ENCODE data around the gene CAMKV.

CAMKV gene

DNA sequence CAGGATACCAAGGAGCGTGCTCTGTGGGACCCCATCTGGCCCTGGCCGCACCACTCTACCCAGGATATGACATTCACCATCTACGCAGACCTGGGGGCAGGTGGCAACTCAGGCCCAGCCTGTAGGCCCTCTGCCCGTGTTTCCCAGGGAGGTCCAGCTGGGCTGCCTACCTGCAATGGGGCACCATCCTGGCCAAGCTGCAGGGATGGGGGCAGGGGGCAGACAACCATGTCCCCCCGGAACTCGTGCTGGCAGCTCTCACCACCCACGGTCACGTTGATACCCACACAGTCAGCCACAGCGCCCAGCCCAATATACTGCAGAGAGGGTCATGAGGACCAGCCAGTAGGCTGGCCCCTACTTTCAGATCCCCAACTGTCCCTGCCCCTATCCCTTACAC is 26.1 kb upstream of the CAMKV start:
- no peak for DNase-seq (ENCODE audit: low read depth in 2 of 2)

- DNase-seq (ENCODE audit: low read depth in 2 of 2): no peak
These were observed 19.6 kb upstream of the CAMKV start for GRCh38 chr3:49889296-49889695.

DNA sequence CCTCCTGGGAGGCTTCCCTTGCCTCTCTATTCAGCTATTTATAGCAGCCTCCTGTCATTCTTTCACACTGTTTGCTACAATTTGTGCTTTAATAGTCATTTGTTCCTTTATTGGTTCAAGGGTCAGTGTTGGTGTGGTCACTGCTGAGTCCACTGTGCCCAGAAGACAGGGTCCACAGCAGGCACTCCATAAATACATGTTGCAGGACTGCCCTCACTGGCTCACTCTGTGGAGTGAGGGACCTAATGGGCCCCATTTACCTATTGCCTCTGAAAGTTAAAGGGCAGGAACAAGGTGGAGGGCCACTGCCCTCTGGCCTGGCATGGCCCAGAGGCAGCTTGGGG is 17.2 kb upstream of the CAMKV start:
- DNase-seq (ENCODE audit: low read depth in 2 of 2): no peak

- DNase-seq (ENCODE audit: low read depth in 2 of 2): no peak
These were observed 14.3 kb upstream of the CAMKV start for GRCh38 chr3:49883998-49884397.

- no peak for DNase-seq (ENCODE audit: low read depth in 2 of 2)
These were observed 12.5 kb upstream of the CAMKV start for GRCh38 chr3:49882166-49882565.

DNA sequence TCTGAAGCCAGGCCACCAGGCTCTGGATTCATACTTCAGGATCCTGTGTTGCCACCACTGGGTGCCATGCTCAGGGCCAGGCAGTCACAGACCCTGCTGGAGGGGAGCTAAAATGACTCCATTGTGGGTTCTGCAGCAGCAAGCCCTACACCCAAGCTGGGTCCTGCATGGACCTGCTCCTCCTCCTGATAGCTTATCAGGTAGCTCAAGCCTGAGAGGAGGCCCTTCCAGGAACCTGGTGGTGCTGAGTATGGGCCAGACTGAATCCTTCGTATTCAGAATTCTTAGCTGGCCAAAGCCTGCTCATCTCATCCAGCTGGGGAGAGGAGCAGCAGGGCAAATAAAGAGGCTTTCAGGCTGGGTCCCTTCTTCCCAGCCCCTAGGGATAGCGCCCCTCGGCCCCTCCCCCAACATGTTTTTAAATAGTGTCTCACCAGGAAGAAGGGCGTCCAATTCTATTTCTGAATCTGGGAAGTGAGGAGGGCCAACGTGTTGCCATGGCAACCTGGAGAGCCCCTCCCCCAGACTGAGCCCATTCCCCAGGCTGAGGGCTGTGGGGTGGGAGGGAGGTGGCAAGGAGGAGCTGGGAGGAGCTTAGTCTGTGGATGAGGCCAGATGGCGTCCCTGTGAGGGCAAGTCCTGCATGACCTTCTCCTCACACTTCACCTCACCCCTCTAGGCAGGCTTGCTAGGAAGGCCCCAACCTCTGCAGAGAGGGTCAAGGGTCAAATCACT is 11.0 kb upstream of the CAMKV start:
- no peak for DNase-seq (ENCODE audit: low read depth in 2 of 2)

DNA sequence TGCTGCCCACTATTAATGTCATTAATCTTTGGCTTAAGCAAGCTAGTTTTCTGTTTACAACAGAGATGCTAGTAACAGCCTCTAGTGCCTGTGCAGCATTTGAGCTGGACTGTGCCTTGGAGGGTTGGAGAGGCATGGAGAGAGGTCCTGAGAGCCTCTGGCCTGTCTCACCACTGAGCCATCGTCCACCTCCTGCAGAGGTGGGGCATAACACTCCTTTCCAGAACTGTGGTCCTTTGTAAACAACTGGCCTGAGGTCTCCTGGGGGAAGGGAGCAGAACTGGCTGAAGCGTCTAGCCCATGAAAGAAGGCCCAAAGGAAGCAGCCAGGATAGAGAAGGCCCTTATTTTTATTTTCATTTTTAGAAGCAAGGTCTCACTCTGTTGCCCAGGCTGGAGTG is 10.0 kb upstream of the CAMKV start:
- no peak for DNase-seq (ENCODE audit: low read depth in 2 of 2)

GRCh38 chr3:49878686-49879085 is 9.0 kb upstream of the CAMKV start:
- no peak for DNase-seq (ENCODE audit: low read depth in 2 of 2)

GRCh38 chr3:49877716-49878115 is 8.0 kb upstream of the CAMKV start:
- DNase-seq (ENCODE audit: low read depth in 2 of 2): no peak

DNA sequence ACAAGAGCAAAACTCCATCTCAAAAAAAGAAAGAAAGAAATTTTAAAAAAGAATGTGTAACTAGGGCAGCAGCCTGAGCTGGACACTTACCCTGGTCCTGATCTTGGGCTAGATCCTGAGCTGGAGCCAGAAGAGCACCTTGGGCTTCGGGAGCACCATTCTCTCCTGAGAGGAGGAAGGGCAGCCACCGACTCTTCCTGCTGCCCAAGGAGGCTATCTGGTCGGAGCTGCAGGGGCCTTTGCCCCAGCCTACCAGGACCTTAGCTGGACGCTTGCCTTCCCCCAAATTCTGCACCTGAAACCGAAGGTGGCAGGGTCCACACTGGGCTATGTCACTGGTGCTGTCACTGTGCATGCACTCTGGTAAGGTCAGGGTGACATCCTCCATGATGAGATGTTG is 6.9 kb upstream of the CAMKV start:
- no peak for DNase-seq (ENCODE audit: low read depth in 2 of 2)

DNA sequence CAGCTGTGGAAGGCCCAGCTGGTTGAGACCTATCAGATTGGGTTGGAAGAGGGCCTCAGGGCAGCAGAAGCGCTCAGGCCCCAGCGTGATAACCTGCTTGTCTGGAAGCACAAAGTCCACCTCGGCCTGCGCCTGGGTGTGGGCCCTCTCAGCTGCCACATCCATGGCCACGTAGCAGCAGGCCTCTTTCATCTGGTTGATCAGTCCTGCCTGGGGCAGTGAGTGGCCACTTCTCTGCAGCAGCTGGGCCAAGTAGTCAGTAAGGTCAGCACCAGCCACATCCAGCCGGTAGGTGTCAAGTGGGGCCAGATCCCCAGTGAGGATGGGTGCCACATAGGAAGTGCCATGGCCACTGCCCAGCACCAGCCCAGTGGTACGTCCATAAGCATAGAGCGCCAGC is 3.9 kb upstream of the CAMKV start:
- no peak for DNase-seq (ENCODE audit: low read depth in 2 of 2)

DNA sequence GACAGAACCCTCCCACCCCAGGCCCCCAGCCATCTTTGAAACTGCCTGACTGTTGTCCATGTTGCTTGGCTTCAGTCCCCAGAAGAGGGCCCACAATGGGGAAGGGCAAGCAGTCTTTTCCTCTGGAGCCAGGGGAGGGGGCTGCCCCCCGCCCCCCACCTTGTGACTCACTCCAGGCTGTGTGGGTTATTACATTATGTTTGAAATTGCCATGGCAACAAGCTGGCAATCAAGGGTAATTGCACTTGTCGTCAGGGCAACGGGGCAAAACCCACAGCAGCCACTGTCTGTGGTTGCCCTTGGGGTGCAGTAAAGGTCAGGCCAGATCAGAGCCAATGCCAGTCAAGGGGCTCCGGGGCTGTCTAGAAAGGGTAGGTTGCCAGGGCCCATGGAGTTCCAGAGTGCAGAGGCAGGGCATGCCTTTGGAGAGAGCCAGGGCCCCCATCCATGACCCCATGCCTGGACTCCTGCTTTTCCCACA is 3.1 kb upstream of the CAMKV start:
- DNase-seq (ENCODE audit: low read depth in 2 of 2): peak in 1 of 2 donors; percentile 46

DNA sequence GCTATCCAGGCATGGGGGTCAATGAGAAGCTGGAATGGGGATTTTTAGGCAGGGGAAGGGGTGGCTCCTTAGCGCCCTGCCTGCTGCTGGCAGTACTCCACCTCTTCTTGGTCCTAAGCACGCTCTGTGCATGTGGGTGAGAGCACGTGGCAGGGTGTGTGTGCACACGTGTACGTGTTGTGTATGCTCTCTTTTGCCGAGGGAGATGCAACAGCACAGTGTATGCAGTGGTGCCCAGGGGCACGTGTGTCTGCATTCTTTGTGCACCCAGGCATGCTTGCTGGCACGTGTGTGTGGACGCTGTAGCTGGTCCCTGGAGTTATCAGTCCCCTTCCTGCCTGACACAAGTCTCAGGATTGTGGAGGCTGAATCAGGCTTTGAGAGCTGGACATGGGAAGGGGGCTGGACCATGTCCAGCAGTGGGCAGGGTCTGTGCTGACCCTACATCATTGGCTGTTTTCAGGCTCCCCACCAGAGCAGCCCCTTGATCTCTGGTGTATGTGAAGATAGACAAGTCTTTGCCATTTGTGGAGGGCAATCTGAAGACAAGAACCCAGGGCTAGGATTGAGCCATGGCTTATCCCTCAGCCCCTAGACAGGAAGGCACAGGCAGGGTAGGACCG is 1.9 kb upstream of the CAMKV start:
- no peak for DNase-seq (ENCODE audit: low read depth in 2 of 2)

DNA sequence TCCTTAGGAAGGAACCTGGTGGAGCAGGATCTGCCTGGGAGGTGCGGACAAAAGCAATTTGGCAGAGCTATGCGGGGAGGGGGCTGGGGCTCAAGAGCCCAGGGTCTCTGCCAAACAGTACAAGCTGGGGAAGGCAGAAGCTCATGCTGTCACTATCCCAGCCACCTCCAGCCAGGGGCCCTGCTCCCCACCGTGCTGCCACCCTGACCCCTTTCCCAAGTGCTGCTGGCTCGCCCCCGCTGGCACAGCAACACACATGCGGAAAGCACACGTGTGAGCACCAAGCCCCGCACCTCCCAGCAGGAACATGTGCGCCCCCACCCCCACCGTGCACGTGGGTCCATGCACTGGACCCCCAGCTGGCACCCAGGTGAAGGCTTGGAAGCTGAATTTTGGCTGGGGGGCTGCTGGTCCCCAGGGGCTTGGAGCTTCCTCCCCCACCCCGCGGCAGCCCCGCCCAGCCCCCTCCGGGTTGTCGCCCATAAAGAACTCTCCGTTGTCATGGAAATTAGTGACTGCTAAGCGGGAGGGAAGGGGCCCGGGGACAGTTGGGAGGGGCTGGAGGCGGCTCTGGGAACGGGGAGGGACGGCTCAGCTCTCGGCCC is 742 bp downstream of the CAMKV start:
- no peak for DNase-seq (ENCODE audit: low read depth in 2 of 2)

DNA sequence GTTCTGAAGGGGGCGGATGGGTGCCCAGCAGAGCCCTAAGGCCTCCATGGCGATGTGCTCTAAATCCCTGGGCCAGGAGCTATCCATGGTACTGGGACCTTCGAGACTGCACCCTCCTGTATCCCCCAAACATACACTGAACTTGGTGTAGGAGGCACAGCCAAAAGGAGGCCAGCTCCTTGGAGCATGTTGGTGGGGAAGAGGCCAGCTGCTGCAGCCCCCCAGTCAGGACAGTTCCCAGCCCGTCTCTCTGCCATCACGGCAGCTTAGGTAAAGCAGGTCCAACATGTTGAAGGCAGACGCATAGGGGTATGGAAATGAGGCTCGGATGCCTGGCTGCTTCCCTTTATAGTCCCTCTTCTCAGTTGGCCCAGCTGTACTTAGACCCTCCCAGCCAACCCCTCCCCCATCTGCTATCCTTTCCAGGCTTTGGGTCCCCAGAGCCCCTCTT is 1.8 kb downstream of the CAMKV start:
- DNase-seq (ENCODE audit: low read depth in 2 of 2): no peak

- DNase-seq (ENCODE audit: low read depth in 2 of 2): no peak
These were observed 2.3 kb downstream of the CAMKV start for GRCh38 chr3:49867400-49867799.

GRCh38 chr3:49865198-49865784 is 4.4 kb downstream of the CAMKV start:
- no peak for DNase-seq (ENCODE audit: low read depth in 2 of 2)

DNA sequence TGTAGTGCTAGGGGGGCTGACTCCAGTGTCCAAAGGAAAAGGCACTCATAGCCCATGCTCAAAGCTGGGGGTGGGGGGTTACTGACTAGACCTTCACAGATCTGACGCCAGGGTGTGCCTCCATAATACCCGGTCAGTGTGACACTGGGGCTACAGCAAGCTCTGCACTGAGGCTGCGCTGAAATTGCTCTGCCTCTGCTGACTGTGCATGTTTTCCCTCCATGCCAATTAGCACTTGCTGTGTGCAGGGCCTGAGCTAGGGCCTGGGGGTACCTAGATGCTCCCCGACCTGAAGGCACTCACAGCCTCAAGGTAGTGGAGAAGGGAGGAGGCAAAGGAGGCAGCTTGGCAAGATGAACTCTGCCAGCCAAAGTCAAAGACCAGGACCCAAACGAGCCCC is 5.2 kb downstream of the CAMKV start:
- DNase-seq (ENCODE audit: low read depth in 2 of 2): no peak

DNA sequence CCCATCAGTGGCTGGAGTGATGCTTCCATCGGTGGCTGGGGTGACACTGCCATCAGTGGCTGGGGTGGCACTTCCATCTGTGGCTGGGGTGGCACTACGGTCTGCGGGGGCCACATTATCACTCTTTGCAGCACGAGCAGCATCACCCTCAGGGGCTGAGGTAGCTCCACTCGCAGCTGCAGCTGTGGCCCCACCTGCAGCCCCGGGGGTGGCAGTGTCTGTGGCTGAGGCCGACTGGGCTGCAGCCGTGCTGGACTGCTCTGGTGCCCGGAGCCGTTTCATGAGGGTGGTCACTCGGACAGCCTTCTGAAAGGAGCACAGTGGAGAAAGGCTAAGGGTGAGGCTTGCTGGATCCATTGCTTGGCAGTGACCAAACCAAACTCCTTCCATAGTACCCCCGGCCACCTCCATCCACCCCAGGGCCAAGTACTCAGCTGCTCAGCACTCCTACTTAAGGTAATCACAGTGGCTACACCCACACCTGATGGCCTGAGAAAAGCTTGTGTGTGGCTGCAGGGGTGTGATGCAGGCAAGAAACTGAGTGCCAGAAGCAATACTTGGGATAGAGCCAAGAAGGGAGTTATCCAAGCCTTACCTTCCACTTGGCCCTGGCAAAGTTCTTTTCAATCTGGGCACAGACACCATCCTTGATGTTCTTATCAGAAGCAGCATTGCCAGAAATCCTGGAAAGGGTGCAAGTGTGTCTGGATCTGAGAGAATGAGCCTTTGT is 10.0 kb downstream of the CAMKV start:
- no peak for DNase-seq (ENCODE audit: low read depth in 2 of 2)

DNA sequence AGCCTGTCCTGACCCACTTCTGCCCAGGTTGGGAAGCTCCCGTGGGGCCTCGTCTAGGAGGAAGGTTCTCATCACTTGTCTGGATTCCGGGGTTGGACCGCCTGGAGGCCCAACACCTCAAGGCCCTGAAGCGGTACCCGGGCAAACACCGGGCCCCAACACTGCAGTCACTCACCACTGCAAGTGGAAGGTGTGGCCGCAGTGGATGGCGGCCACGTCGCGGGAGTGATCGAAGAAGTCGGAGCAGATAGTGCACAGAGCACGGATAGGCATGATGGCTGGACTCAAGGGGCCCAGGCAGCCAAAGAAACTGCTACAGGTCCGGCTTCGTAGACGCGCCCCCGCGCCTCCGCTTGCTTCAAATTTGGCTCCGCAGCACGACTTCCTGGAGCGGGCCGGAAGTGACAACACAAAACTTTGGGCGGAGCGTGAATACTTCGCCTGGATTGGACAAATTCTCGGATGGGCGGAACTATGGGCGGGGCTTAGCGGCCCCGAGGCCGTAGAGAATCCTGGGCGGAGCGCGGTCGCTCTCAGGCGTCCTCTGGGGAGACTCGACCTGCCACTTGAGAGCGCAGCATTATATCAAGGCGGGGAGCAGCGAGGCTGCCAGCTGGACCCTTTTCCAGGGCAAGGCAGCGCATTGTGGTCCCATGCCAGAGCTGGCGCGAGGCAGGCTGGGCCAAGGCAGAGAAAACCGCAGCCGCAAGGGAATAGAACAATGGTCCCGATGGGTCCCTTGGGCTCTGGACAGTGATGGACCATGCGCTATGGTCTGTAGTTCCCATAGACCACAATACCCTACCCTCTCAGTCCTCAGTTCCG is 13.3 kb downstream of the CAMKV start, which contains the start of gene TRAIP:
TRAIP (minus strand) TSS at position 384 of the 825 bp plus-strand sequence; CDS start at position 273, 111 bp downstream.
- peak; percentile 83 to 88 for DNase-seq (ENCODE audit: low read depth in 2 of 2)

GRCh38 chr3:49855662-49856061 is 14.0 kb downstream of the CAMKV start:
- DNase-seq (ENCODE audit: low read depth in 2 of 2): no peak

Data from stimulated activated CD8-positive, alpha-beta memory T cell treated with anti-CD3 and anti-CD28 coated beads, Interleukin-15, amount 100 ng/mL, for 48 hours (primary cell).